Lower leg skin (tissue), 3 donors: Measurements from ENCODE around the gene RAB7A.
"Not testable (repeated sequence)": the region's sequence is repeated elsewhere in the genome, so short reads cannot be mapped to it uniquely, and the experiment has no call there.

ENCODE experiments used
- CTCF ChIP-seq, 3 donors: fragments of 450-650 bp; IDR thresholded peaks; one replicate each; pipeline ENCODE4 v1.5.1; 2016; ENCODE audit warnings: antibody characterized with exemption in 3 of 3, mild to moderate bottlenecking in 3 of 3, moderate library complexity in 2 of 3
- POLR2A ChIP-seq, 2 donors: fragments of 450-650 bp; IDR thresholded peaks; one replicate each; pipeline ENCODE4 v1.6.1; 2016 to 2017; ENCODE audit warnings: antibody characterized with exemption in 2 of 2, mild to moderate bottlenecking in 1 of 2, moderate library complexity in 1 of 2

GRCh38 chr3:128718892-128719291, 7.1 kb upstream of the RAB7A start:
- not testable (repeated sequence) for TF ChIP-seq CTCF, POLR2A (IDR thresholded peaks at IDR 0.05)
